PC-3 (cell line): ENCODE data around the gene SLC35A5.

Source experiments
- EZH2phosphoT487 ChIP-seq: fragments of 300-600 bp; sonication (generic); IDR thresholded peaks from 2 replicates; pipeline ENCODE4 v1.6.1; 2018; ENCODE audit warnings: mild to moderate bottlenecking, antibody characterized with exemption, low read length, borderline replicate concordance
- TF ChIP-seq, protein P1 (sequence below): fragments of 300-600 bp; sonication (generic); conservative IDR thresholded peaks from 2 replicates; pipeline ENCODE4 v1.5.1; 2017; ENCODE audit warnings: antibody characterized with exemption, low read depth, mild to moderate bottlenecking, low read length

DNA sequence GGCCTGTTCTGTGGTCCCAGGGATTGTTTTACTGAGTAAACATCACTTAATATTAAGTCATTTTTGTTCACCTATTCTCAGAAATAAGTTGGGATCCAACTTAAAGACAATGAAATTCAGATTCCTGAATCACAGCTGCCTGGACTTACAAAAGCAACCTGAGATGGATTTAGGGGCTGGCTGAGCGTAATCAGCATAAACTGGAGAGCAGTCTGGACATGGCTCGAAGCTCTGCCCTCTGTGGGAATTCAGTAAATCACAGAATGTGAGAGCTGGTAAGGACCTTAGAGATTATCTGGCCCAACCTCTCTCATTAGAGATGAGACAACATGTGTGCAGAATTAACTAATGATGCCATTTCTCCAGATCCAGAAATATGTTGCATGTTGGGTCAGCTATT lies 55.4 kb downstream of the SLC35A5 start:
- TF ChIP-seq, protein P1, sequence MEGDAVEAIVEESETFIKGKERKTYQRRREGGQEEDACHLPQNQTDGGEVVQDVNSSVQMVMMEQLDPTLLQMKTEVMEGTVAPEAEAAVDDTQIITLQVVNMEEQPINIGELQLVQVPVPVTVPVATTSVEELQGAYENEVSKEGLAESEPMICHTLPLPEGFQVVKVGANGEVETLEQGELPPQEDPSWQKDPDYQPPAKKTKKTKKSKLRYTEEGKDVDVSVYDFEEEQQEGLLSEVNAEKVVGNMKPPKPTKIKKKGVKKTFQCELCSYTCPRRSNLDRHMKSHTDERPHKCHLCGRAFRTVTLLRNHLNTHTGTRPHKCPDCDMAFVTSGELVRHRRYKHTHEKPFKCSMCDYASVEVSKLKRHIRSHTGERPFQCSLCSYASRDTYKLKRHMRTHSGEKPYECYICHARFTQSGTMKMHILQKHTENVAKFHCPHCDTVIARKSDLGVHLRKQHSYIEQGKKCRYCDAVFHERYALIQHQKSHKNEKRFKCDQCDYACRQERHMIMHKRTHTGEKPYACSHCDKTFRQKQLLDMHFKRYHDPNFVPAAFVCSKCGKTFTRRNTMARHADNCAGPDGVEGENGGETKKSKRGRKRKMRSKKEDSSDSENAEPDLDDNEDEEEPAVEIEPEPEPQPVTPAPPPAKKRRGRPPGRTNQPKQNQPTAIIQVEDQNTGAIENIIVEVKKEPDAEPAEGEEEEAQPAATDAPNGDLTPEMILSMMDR: no peak
- TF ChIP-seq EZH2phosphoT487: no peak
